Measurements from ENCODE around the gene VASN. TPM values are rescaled to one million over a fixed set of nuclear protein-coding genes. Genes with fewer than 3 reads are reported as not detected.

The VASN gene
- total and polyA plus RNA-seq, 5 donors: 10.7 to 21.3 (median 12.2) TPM

DNA sequence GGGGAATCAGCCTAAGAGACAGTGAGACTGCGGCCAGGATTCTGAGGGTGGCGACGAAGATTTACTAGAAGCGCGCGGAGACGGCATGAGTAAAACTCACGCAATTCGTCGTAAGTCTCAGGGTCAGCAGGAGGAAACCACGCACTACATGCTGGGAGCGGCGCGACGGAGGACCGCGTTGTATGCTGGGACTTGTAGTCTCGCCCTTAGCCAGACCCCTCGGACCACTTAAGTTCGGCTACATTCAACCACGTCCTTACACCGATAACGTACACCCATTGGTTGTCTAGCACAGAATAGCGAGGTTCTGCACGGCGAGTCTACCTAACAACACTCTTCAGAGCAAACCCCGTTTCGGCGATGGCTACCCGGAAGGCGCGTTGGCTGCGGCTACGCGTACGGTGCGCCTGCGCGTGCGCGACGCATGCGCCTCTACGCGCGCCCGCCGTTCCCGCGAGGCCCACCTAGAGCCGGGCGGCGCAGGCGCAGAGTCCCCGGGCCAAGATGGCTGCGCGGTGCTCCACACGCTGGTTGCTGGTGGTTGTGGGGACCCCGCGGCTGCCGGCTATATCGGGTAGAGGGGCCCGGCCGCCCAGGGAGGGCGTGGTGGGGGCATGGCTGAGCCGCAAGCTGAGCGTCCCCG, 53.9 kb downstream of the VASN start, which contains the start of gene DNAJA3:
Gene DNAJA3, plus strand, starts transcription at position 491 of the 643 bp plus-strand sequence. Its CDS starts 14 bp downstream, at position 505.
- ATAC-seq (peak; percentile 98), DNase-seq (peak; percentile 93 to 98 (median 97))
- whole genome bisulfite sequencing: under 1% methylated on average over 68 of the region's 68 CpGs
- Histone ChIP-seq H3K4me1 (ENCODE audit: control insufficient read depth, insufficient read depth, low read length) (peaks cover 2% of the 10 kb centered on the region), H3K4me3 (ENCODE audit: low read length) (peak within 1 kb of the TSS; percentile 78), H3K27me3 (ENCODE audit: control insufficient read depth, insufficient read depth) (no peaks in the 10 kb centered on the region), H3K27ac (ENCODE audit: low read length) (peak within 1 kb of the TSS; percentile 96), H3K9me3 (ENCODE audit: control insufficient read depth, low read length) (no peaks in the 10 kb centered on the region)
- intact Hi-C loops (cut with DNase I): no loop called here

DNA sequence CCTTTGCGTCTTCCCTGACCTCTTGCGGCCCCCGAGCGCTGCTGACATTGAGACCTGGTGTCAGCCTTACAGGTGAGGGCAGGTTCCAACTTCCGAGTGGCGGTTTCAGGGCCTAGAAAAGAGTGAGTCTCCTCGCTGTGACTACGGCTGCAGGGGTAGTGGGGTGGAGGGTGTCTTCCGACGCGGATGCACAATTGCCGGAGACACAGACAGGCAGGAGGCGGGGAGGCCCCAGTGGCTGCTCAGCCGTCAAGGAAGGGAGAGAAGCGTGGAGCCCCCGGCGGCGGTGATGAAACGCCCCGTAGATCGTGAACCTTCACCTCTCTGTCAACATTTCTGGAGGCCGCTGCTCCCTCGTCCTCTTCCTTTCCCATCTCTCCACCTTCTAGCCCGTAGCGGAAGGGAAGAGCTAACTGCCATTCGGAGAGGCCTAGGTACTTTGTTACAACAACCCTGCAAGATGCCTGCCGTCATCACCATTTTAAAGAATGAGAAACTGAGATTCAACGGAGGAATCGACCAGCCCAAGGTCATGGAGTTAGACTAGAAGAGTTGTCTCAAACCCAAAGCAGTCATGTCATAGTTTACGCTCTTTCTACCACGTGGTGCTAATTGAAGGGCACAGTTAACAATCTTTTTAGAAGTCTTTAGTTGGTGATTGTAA, 54.5 kb downstream of the VASN start:
- peak in 2 of 3 donors; percentile 37 to 66 for DNase-seq
- intact Hi-C loops (cut with DNase I): no loop called here
- peak; percentile 2 to 31 for ATAC-seq

DNA sequence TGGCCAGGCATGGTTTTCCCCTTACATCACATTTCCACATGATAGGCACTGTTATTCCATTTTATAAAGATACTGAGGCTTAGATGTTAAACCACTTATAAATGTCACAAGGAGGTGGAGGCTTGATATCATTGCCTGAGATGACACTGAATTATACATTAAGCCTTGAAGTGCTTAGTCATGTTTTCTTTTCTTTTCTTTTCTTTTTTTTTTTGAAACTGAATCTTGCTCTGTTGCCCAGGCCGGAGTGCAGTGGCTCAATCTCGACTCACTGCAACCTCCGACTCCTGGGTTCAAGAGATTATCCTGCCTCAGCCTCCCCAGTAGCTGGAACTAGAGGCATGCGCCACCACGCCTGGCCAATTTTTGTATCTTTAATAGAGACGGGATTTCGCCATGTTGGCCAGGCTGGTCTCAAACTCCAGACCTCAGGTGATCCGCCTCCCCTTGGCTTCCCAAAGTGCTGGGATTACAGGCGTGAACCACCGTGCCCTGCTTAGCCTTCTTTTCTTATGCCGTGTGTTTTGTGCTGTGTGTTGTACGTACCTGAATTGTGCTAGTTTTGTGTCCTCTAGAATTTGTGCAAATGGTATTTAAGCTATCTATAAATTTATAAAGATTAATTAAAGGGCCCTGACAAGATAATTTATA, 55.2 kb downstream of the VASN start:
- ATAC-seq (no peak), DNase-seq (no peak)
- intact Hi-C loops (cut with DNase I): no loop called here
- 92% methylated on average over 12 of the region's 12 CpGs for WGBS
- H3K27ac ChIP-seq (ENCODE audit: low read length): no peak overlapping the region
- peak overlapping the region; percentile 78 for H3K4me3 ChIP-seq (ENCODE audit: low read length)
- H3K9me3 ChIP-seq (ENCODE audit: control insufficient read depth, low read length): no peaks in the 10 kb centered on the region
- H3K4me1 ChIP-seq (ENCODE audit: control insufficient read depth, insufficient read depth, low read length): peaks cover 2% of the 10 kb centered on the region
- no peaks in the 10 kb centered on the region for H3K27me3 ChIP-seq (ENCODE audit: control insufficient read depth, insufficient read depth)

More for the DNA sequence above, 54.5 kb downstream of the VASN start:
- no peaks in the 10 kb centered on the region for H3K9me3 ChIP-seq (ENCODE audit: control insufficient read depth, low read length)
- H3K27me3 ChIP-seq (ENCODE audit: control insufficient read depth, insufficient read depth): no peaks in the 10 kb centered on the region
- peak overlapping the region; percentile 78 for H3K4me3 ChIP-seq (ENCODE audit: low read length)
- 4% methylated on average over 31 of the region's 31 CpGs for WGBS
- peak overlapping the region; percentile 79 for H3K27ac ChIP-seq (ENCODE audit: low read length)
- H3K4me1 ChIP-seq (ENCODE audit: control insufficient read depth, insufficient read depth, low read length): peaks cover 2% of the 10 kb centered on the region

DNA sequence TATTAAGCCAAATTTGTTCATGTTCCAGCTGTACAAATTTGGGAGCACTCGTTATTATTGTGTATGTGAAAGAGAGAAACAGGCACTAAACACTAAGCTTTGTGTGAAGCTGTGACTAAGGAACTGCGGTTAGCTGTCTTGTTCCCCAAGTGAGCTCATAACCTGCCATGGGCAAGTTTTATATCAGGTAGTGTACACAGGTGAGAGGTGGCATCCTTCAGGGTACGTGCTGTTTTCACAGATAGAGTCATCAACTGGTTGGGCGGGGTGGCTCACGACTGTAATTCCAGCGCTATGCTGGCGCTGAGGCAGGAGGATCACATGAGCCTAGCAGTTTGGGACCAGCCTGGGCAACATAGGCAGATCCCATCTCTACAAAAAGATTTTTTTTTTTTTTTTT, 56.9 kb downstream of the VASN start:
- no peaks in the 10 kb centered on the region for H3K9me3 ChIP-seq (ENCODE audit: control insufficient read depth, low read length)
- H3K4me3 ChIP-seq (ENCODE audit: low read length): no peak overlapping the region
- DNase-seq: no peak
- H3K4me1 ChIP-seq (ENCODE audit: control insufficient read depth, insufficient read depth, low read length): peaks cover 2% of the 10 kb centered on the region
- ATAC-seq: no peak
- WGBS: 96% methylated on average over 7 of the region's 7 CpGs
- intact Hi-C loops (cut with DNase I): no loop called here
- H3K27me3 ChIP-seq (ENCODE audit: control insufficient read depth, insufficient read depth): no peaks in the 10 kb centered on the region
- H3K27ac ChIP-seq (ENCODE audit: low read length): no peak overlapping the region

DNA sequence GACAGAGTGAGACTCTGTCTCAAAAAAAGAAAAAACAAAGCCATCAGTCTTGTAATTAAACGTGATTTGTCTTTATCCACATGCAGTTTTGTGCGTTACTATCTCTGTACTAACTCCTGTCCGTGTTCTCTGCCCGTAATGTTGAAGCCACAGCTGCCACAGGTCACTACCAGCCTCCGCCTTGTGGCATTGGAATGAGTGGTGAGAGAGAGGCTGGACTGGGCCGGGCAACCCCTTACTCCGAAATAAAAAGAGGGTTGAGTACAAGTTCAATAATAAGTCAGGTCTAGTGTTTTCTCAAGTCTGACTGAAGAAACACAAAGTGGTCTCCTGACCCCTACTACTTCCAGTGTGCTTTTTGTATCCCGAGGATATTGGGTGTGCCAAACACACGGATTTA, 59.4 kb downstream of the VASN start:
- Histone ChIP-seq H3K4me3 (ENCODE audit: low read length) (no peak overlapping the region), H3K27ac (ENCODE audit: low read length) (no peak overlapping the region), H3K9me3 (ENCODE audit: control insufficient read depth, low read length) (no peaks in the 10 kb centered on the region), H3K4me1 (ENCODE audit: control insufficient read depth, insufficient read depth, low read length) (no peaks in the 10 kb centered on the region), H3K27me3 (ENCODE audit: control insufficient read depth, insufficient read depth) (no peaks in the 10 kb centered on the region)
- ATAC-seq: no peak
- DNase-seq: no peak
- WGBS: 88% methylated on average over 9 of the region's 9 CpGs
- intact Hi-C loops (cut with DNase I): no loop called here

Other genes starting within 250 kb of the VASN start
- gene SRL, start 129.8 kb upstream of the VASN start, total RNA-seq: 100 to 1,000 TPM; 338 to 395 (median 359) TPM
- 255 TPM for gene SRL, start 129.8 kb upstream of the VASN start, polyA plus RNA-seq
- 1 to 10 TPM; 2.3 to 4.2 (median 3.5) TPM for gene TFAP4, start 98.8 kb upstream of the VASN start, total RNA-seq
- 2.1 TPM for gene TFAP4, start 98.8 kb upstream of the VASN start, polyA plus RNA-seq
- 10 to 100 TPM; 20.0 to 34.6 (median 33.1) TPM for gene GLIS2, start 55.8 kb upstream of the VASN start, total RNA-seq
- gene GLIS2, start 55.8 kb upstream of the VASN start, polyA plus RNA-seq: 15.2 TPM
- gene PAM16, start 20.5 kb upstream of the VASN start, total RNA-seq: 10 to 100 TPM; 57.6 to 61.9 (median 59.7) TPM
- 131 TPM for gene PAM16, start 20.5 kb upstream of the VASN start, polyA plus RNA-seq
- gene CORO7, start 44.7 kb downstream of the VASN start, total RNA-seq: 10 to 100 TPM; 13.4 to 18.1 (median 16.9) TPM
- gene CORO7, start 44.7 kb downstream of the VASN start, polyA plus RNA-seq: 9.0 TPM
- 10 to 100 TPM; 40.4 to 54.0 (median 49.8) TPM for gene DNAJA3, start 54.0 kb downstream of the VASN start, total RNA-seq
- 48.4 TPM for gene DNAJA3, start 54.0 kb downstream of the VASN start, polyA plus RNA-seq
- gene NMRAL1, start 102.8 kb downstream of the VASN start, total RNA-seq: 10 to 100 TPM; 23.1 to 31.7 (median 27.1) TPM
- 26.6 TPM for gene NMRAL1, start 102.8 kb downstream of the VASN start, polyA plus RNA-seq
- gene HMOX2, start 104.5 kb downstream of the VASN start, total RNA-seq: 100 to 1,000 TPM in 1 of 4 donors, 10 to 100 TPM in 3; 89.6 to 104 (median 93.5) TPM
- gene HMOX2, start 104.5 kb downstream of the VASN start, polyA plus RNA-seq: 109 TPM
- 10 to 100 TPM; 34.2 to 46.8 (median 42.9) TPM for gene CDIP1, start 166.9 kb downstream of the VASN start, total RNA-seq
- gene CDIP1, start 166.9 kb downstream of the VASN start, polyA plus RNA-seq: 36.8 TPM
- gene C16orf96, start 184.5 kb downstream of the VASN start, total RNA-seq: under 1 TPM in 3 of 4 donors, not detected in 1; 0.08 to 0.09 (median 0.08) TPM
- gene C16orf96, start 184.5 kb downstream of the VASN start, polyA plus RNA-seq: 0.02 TPM
- gene UBALD1, start 243.0 kb downstream of the VASN start, total RNA-seq: 10 to 100 TPM; 22.3 to 28.7 (median 25.7) TPM
- gene UBALD1, start 243.0 kb downstream of the VASN start, polyA plus RNA-seq: 30.1 TPM

Data from right cardiac atrium (tissue), 5 donors.